SU-DHL-6 (cell line): ENCODE measurements around the gene PCDHGA12.

Source experiments
- H2AFZ ChIP-seq: fragments of 200-600 bp; sonication (generic); 2 replicates; pipeline ENCODE4 v1.6.1; 2014; ENCODE audit warnings: low read depth, mild to moderate bottlenecking, moderate library complexity, mixed read lengths, antibody characterized with exemption, low read length; ENCODE audit not compliant: severe bottlenecking
- H3F3A ChIP-seq: fragments of 200-600 bp; shearing (Covaris generic); 2 replicates; pipeline ENCODE4 v1.6.0; 2016; ENCODE audit warnings: antibody characterized with exemption, mild to moderate bottlenecking; ENCODE audit not compliant: insufficient read depth
- H3K27ac ChIP-seq: fragments of 200-600 bp; sonication (generic); 2 replicates; pipeline ENCODE4 v1.5.1; 2016; ENCODE audit warnings: low read depth, mild to moderate bottlenecking, low read length, moderate library complexity, mixed read lengths
- H3K27me3 ChIP-seq: fragments of 200-600 bp; sonication (generic), shearing (Covaris generic); 2 replicates; pipeline ENCODE4 v1.6.0; 2014; ENCODE audit warnings: mild to moderate bottlenecking, low read length
- H3K36me3 ChIP-seq: fragments of 200-600 bp; sonication (generic); 2 replicates; pipeline ENCODE4 v1.6.1; 2014; ENCODE audit warnings: mild to moderate bottlenecking, low read length, mixed read lengths
- H3K4me2 ChIP-seq: fragments of 300-600, 200-600 bp; shearing (Covaris generic), sonication (generic); 2 replicates; pipeline ENCODE4 v1.6.0; 2014; ENCODE audit warnings: low read length, low read depth, mild to moderate bottlenecking; ENCODE audit not compliant: poor library complexity, severe bottlenecking
- H3K4me3 ChIP-seq: fragments of 200-600 bp; sonication (generic); 2 replicates; pipeline ENCODE4 v1.5.1; 2014; ENCODE audit warnings: antibody characterized with exemption, low read length, mild to moderate bottlenecking, mixed read lengths; ENCODE audit not compliant: insufficient read depth, poor library complexity, severe bottlenecking
- H3K79me2 ChIP-seq: fragments of 200-600 bp; sonication (generic); 2 replicates; pipeline ENCODE4 v1.6.1; 2014; ENCODE audit warnings: mild to moderate bottlenecking, low read length, moderate library complexity; ENCODE audit not compliant: insufficient read depth
- H3K9ac ChIP-seq: fragments of 200-600 bp; sonication (generic); 2 replicates; pipeline ENCODE4 v1.7.0; 2014; ENCODE audit warnings: mild to moderate bottlenecking, low read length
- H3K9me2 ChIP-seq: fragments of 200-600 bp; sonication (generic); replicated peaks from 2 replicates; pipeline ENCODE4 v1.6.1; 2014; ENCODE audit warnings: low read length; ENCODE audit not compliant: insufficient read depth
- H3K9me3 ChIP-seq: fragments of 200-600 bp; sonication (generic); 2 replicates; pipeline ENCODE4 v1.6.1; 2014; ENCODE audit warnings: low read length, mixed read lengths; ENCODE audit not compliant: insufficient read depth
- H4K20me1 ChIP-seq: fragments of 200-600 bp; sonication (generic); 2 replicates; pipeline ENCODE4 v1.6.1; 2014; ENCODE audit warnings: low read depth, mild to moderate bottlenecking, antibody characterized with exemption, low read length, moderate library complexity, mixed read lengths
- EZH2phosphoT487 ChIP-seq: fragments of 200-600 bp; sonication (generic), shearing (Covaris generic); conservative IDR thresholded peaks from 2 replicates; pipeline ENCODE4 v1.6.1; 2018; ENCODE audit warnings: mild to moderate bottlenecking, antibody characterized with exemption, low read length, moderate library complexity, mixed read lengths
- TF ChIP-seq, protein P1 (sequence below): fragments of 200-600 bp; sonication (generic); IDR thresholded peaks from one replicate; pipeline ENCODE4 v1.5.1; 2017; ENCODE audit warnings: antibody characterized with exemption, mild to moderate bottlenecking, low read length, moderate library complexity; ENCODE audit not compliant: insufficient read depth, poor library complexity, severe bottlenecking

The PCDHGA12 gene

DNA sequence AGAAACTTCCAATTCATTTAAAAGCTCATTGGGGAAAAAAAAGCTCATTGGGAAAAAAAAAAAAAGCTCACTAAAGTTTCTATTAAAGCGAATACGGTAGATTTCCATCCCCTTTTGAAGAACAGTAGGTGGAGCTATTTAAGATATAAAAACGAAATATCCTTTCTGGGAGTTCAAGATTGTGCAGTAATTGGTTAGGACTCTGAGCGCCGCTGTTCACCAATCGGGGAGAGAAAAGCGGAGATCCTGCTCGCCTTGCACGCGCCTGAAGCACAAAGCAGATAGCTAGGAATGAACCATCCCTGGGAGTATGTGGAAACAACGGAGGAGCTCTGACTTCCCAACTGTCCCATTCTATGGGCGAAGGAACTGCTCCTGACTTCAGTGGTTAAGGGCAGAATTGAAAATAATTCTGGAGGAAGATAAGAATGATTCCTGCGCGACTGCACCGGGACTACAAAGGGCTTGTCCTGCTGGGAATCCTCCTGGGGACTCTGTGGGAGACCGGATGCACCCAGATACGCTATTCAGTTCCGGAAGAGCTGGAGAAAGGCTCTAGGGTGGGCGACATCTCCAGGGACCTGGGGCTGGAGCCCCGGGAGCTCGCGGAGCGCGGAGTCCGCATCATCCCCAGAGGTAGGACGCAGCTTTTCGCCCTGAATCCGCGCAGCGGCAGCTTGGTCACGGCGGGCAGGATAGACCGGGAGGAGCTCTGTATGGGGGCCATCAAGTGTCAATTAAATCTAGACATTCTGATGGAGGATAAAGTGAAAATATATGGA is at the start of gene PCDHGA12:
Gene PCDHGA12, plus strand, starts transcription at position 176 of the 782 bp plus-strand sequence. Its CDS starts 253 bp downstream, at position 429.
- Histone ChIP-seq H3K9me3 (peaks cover 11% of the 10 kb centered on the region; the same call in 1 of the 2 replicates), H3K9ac (no peak within 1 kb of the TSS), H4K20me1 (no peaks in the 10 kb centered on the region), H3F3A (no peaks in the 10 kb centered on the region), H3K79me2 (no peaks in the 10 kb centered on the region), H3K4me2 (no peak within 1 kb of the TSS), H3K4me3 (no peak within 1 kb of the TSS), H2AFZ (no peak within 1 kb of the TSS), H3K36me3 (no peaks in the 10 kb centered on the region; the same call in 1 of the 2 replicates), H3K9me2 (no peaks in the 10 kb centered on the region), H3K27ac (no peak within 1 kb of the TSS), H3K27me3 (no peaks in the 10 kb centered on the region)
- no peak for TF ChIP-seq EZH2phosphoT487
- TF ChIP-seq, protein P1, sequence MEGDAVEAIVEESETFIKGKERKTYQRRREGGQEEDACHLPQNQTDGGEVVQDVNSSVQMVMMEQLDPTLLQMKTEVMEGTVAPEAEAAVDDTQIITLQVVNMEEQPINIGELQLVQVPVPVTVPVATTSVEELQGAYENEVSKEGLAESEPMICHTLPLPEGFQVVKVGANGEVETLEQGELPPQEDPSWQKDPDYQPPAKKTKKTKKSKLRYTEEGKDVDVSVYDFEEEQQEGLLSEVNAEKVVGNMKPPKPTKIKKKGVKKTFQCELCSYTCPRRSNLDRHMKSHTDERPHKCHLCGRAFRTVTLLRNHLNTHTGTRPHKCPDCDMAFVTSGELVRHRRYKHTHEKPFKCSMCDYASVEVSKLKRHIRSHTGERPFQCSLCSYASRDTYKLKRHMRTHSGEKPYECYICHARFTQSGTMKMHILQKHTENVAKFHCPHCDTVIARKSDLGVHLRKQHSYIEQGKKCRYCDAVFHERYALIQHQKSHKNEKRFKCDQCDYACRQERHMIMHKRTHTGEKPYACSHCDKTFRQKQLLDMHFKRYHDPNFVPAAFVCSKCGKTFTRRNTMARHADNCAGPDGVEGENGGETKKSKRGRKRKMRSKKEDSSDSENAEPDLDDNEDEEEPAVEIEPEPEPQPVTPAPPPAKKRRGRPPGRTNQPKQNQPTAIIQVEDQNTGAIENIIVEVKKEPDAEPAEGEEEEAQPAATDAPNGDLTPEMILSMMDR, result no peak

DNA sequence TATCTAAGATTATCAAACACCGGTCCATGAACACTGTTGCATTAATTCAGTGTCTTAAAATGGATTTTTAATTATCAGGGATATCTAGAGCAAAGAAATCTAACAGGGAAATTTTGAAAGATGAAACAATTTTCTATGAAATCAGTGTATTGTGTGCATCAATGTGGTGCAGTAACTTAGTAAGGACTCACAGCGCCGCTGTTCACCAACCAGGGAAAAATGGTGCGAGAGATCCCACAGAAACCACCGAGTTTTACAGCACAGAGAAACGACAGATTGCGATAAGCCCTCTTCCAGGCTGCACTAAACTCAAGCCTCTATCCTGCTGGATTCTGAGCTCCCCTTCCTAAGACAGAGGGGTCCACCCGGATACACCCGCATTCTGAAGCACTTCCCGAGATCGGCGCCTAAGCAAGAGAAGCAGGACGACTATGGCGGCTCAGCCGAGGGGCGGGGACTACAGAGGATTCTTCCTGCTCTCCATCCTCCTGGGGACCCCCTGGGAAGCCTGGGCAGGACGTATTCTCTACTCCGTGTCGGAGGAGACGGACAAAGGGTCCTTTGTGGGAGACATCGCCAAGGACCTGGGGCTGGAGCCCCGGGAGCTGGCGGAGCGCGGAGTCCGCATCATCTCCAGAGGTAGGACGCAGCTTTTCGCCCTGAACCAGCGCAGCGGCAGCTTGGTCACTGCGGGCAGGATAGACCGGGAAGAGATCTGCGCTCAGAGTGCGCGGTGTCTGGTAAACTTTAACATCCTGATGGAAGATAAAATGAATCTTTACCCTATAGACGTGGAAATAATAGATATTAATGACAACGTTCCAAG is 47.6 kb upstream of the PCDHGA12 start, which contains the start of gene PCDHGA7:
Gene PCDHGA7, plus strand, starts transcription at position 274 of the 826 bp plus-strand sequence. Its CDS starts 158 bp downstream, at position 432.
- H3K36me3 ChIP-seq, result peaks cover 5% of the 10 kb centered on the region; the same call in 1 of the 2 replicates
- peak within 1 kb of the TSS; percentile 54 for H3K4me2 ChIP-seq
- no peak for TF ChIP-seq EZH2phosphoT487
- TF ChIP-seq, protein P1, result peak; percentile 40
- peaks cover 18% of the 10 kb centered on the region; the same call in 1 of the 2 replicates for H3K9me3 ChIP-seq
- H3K27me3 ChIP-seq, result no peaks in the 10 kb centered on the region
- no peaks in the 10 kb centered on the region for H3F3A ChIP-seq
- H3K9me2 ChIP-seq, result no peaks in the 10 kb centered on the region
- no peaks in the 10 kb centered on the region for H4K20me1 ChIP-seq
- H3K4me3 ChIP-seq, result peak within 1 kb of the TSS; percentile 55
- H3K27ac ChIP-seq, result peak within 1 kb of the TSS; percentile 35
- peak within 1 kb of the TSS; percentile 55 for H2AFZ ChIP-seq
- H3K9ac ChIP-seq, result peak within 1 kb of the TSS; percentile 59
- H3K79me2 ChIP-seq, result no peaks in the 10 kb centered on the region

DNA sequence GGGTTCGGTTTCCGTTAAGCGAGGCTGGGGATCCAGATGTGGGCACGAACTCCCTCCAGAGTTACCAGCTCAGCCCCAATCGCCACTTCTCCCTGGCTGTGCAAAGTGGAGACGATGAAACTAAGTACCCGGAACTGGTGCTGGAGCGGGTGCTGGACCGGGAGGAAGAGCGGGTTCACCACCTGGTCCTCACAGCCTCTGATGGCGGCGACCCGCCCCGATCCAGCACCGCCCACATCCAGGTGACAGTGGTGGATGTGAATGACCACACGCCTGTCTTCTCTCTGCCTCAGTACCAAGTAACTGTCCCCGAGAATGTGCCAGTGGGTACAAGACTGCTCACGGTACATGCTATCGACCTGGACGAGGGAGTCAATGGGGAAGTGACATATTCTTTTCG is 47.0 kb upstream of the PCDHGA12 start:
- H4K20me1 ChIP-seq, result no peaks in the 10 kb centered on the region
- H3K36me3 ChIP-seq, result peaks cover 3% of the 10 kb centered on the region; the same call in 1 of the 2 replicates
- peak overlapping the region; percentile 55 for H3K4me3 ChIP-seq
- H3K9me2 ChIP-seq, result no peaks in the 10 kb centered on the region
- peak overlapping the region; percentile 59 for H3K9ac ChIP-seq
- H2AFZ ChIP-seq, result peak overlapping the region; percentile 55
- peaks cover 18% of the 10 kb centered on the region; the same call in 1 of the 2 replicates for H3K9me3 ChIP-seq
- TF ChIP-seq, protein P1, result no peak
- no peak for TF ChIP-seq EZH2phosphoT487
- H3K27ac ChIP-seq, result peak overlapping the region; percentile 35; the same call in 1 of the 2 replicates
- no peaks in the 10 kb centered on the region for H3K27me3 ChIP-seq
- no peaks in the 10 kb centered on the region for H3F3A ChIP-seq
- no peaks in the 10 kb centered on the region for H3K79me2 ChIP-seq
- peak overlapping the region; percentile 54 for H3K4me2 ChIP-seq
